HCT116 (cell line): ENCODE measurements around the gene EXD3.

Experiments
- ATF3 ChIP-seq: IDR thresholded peaks from 2 replicates; pipeline ENCODE4 v1.6.1; 2012
- CTCF ChIP-seq, 3 experiments: fragments of 200-600 bp in 1 of 3; sonication (generic) in 1 of 3; IDR thresholded peaks in 2 of 3; conservative IDR thresholded peaks in 1 of 3; 2 replicates each; pipeline ENCODE4 v1.5.1; 2012 to 2017; ENCODE audit warnings: low read depth in 2 of 3, low read length in 2 of 3, antibody characterized with exemption in 1 of 3, borderline replicate concordance in 1 of 3, control low read depth in 1 of 3, mild to moderate bottlenecking in 1 of 3, mixed read lengths in 1 of 3, mixed run types in 1 of 3, moderate library complexity in 1 of 3; ENCODE audit not compliant: insufficient read depth in 1 of 3
- EZH2 ChIP-seq: fragments of 200-600 bp; sonication (generic); IDR thresholded peaks from 2 replicates; pipeline ENCODE4 v1.6.1; 2017; ENCODE audit warnings: antibody characterized with exemption, mixed run types
- EZH2phosphoT487 ChIP-seq: fragments of 200-600 bp; IDR thresholded peaks from 2 replicates; pipeline ENCODE4 v1.6.1; 2018; ENCODE audit warnings: antibody characterized with exemption, borderline replicate concordance
- FOSL1 ChIP-seq: IDR thresholded peaks from 2 replicates; pipeline ENCODE4 v1.6.1; 2012; ENCODE audit warnings: low read depth
- MAX ChIP-seq: IDR thresholded peaks from 2 replicates; pipeline ENCODE4 v1.6.1; 2012
- POLR2A ChIP-seq: IDR thresholded peaks from 2 replicates; pipeline ENCODE4 v1.7.0; 2011; ENCODE audit warnings: borderline replicate concordance; ENCODE audit not compliant: insufficient read depth, insufficient read length; ENCODE audit errors: extremely low read depth
- REST ChIP-seq: IDR thresholded peaks from 2 replicates; pipeline ENCODE4 v1.6.1; 2012; ENCODE audit warnings: low read depth
- SIN3A ChIP-seq: IDR thresholded peaks from 2 replicates; pipeline ENCODE4 v1.6.1; 2012; ENCODE audit warnings: low read depth
- SRF ChIP-seq: IDR thresholded peaks from 2 replicates; pipeline ENCODE4 v1.6.1; 2012; ENCODE audit warnings: low read depth
- YY1 ChIP-seq: IDR thresholded peaks from 2 replicates; pipeline ENCODE4 v1.6.1; 2011; ENCODE audit warnings: low read length, low read depth, moderate library complexity, mild to moderate bottlenecking; ENCODE audit not compliant: insufficient replicate concordance; ENCODE audit errors: extremely low read depth
- ZNF274 ChIP-seq: fragments of 200-500 bp; sonication (Bioruptor generic); IDR thresholded peaks from 2 replicates; pipeline ENCODE4 v1.6.1; 2014; ENCODE audit warnings: mild to moderate bottlenecking, low read depth, low read length, inconsistent platforms

GRCh38 chr9:137275588-137276472, 147.1 kb downstream of the EXD3 start:
- TF ChIP-seq EZH2 (no peak), POLR2A (no peak), ATF3 (no peak), CTCF (IDR thresholded peaks at IDR 0.05 in 2 of 3, conservative IDR thresholded peaks at IDR 0.05 in 1 of 3; ENCODE audit: borderline replicate concordance in 1 of 3, insufficient read depth in 1 of 3, low read depth in 2 of 3, low read length in 2 of 3) (no peak), MAX (no peak), SRF (no peak), YY1 (no peak), SIN3A (no peak), EZH2phosphoT487 (no peak), FOSL1 (no peak), ZNF274 (no peak), REST (no peak)
